CD4-positive, alpha-beta T cell treated with Interleukin-17A for 1 hour (primary cell): ENCODE results near the gene PMM2.
"Not testable (repeated sequence)": the region's sequence is repeated elsewhere in the genome, so short reads cannot be mapped to it uniquely, and the experiment has no call there.

Experiments
- DNase-seq: peaks from one replicate; pipeline ENCODE4 v3.0.0-alpha.2; 2020

PMM2 gene

DNA sequence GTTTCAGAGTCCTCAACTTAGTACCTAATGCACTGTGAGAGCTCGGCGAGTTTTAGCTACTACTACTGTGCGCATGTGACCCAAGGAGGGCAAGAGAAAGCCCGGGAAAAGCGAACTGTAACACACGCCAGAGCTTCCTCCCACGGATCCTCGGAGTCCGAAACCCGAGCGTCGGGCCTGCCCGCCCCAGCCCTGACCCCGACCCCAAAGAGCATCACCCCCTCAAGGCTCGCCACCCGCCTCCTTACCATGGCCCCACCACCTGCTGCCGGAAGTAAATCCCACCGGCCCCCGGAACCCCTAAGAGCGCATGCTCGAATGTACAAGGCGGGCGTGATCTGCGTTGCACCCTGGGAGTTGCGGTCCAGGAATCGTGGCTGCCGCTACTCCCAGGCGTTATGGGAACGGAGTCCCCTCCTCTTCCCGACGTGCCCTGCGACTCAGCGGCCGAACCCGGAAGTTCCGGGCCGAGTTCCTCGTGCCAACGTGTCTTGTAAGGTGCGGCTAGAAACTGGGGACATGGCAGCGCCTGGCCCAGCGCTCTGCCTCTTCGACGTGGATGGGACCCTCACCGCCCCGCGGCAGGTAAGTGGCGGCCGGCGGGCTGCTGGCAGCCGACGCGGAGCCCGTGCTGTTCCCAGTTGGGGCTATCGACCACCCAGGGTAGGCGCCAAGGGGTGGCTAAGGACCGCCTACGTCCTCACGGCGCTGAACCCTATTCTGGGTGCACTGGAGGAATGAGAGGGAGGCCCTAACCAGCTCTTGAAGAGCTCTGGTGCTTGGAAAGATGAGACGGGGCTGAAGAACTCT lies at the start of gene PMM2, which contains the start of gene TMEM186:
PMM2 (plus strand) TSS at position 476 of the 810 bp plus-strand sequence; CDS start at position 520, 44 bp downstream.
TMEM186 (minus strand) TSS at position 276 of the 810 bp plus-strand sequence; CDS start at position 251, 25 bp downstream.
- DNase-seq = peak; percentile 96

DNA sequence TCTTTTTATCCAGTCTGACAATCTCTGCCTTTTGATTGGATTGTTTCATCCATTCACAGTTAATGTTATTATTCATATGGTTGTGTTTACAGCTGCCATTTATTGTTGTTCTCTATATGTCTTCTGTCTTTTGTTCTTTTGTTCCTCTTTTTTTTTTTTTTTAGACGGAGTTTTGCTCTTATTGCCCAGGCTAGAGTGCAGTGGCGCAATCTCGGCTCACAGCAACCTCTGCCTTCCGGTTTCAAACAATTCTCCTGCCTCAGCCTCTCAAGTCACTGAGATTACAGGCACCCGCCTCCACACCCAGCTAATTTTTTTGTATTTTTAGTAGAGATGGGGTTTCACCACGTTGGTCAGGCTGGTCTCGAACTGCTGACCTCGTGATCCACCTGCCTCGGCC lies 48.7 kb upstream of the PMM2 start:
- not testable (repeated sequence) for DNase-seq

DNA sequence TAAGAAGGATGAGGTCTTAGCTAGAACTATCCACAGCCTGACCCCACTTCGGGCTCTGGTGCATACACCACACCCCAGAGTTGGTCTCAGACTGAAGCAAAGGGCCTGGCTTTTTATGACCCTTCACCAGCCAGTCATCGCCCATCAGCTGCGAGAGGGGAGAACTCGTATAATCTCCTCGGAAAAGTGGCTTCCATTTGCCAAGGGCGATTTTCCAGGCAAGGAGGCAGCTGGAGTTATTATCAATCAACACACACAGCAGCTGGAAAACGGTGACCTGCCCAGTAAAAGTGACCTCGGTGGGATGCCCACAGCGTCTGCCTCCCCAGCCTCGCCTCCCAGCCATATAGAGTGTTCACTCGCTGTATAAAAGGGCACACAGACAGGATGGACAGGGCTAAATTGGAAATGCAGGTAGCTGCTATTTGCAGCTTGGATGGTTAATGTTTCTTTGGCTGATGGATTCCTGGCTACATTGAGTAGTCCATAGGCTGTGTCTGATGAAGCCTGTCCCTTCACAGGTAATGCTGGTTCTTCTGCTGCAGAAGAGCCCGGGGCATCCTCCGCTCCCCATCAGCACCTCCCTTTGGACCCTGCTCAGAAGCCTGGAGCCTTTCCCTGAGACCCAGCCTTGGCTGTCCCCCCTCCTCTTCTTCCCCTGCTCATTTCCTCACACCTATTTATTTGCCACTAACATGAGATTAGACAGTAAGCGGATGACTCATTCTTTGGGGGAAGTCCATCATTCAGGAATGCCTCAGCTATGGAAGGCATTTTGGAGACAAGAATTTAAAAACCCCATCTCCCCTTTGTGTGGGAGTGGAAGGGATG lies 45.9 kb upstream of the PMM2 start:
- DNase-seq = no peak

DNA sequence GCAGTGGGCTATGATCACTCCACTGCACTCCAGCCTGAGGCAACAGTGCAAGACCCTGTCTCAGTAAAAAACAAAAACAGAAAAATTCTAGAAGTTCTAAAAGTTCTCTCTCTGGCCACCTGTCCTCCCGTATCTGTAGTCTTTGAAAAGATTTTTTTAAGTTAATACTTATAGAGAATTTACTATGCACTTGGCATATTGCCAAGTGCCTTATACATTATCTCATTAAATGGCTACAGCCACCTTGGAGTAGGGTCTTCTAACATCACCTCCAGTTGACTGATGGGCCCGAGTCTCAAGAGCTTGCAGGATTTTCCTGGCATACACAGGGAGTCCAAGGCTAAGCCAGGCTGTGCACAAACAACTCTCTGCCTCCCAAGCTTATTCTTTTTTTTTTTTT lies 44.9 kb upstream of the PMM2 start:
- DNase-seq = no peak

DNA sequence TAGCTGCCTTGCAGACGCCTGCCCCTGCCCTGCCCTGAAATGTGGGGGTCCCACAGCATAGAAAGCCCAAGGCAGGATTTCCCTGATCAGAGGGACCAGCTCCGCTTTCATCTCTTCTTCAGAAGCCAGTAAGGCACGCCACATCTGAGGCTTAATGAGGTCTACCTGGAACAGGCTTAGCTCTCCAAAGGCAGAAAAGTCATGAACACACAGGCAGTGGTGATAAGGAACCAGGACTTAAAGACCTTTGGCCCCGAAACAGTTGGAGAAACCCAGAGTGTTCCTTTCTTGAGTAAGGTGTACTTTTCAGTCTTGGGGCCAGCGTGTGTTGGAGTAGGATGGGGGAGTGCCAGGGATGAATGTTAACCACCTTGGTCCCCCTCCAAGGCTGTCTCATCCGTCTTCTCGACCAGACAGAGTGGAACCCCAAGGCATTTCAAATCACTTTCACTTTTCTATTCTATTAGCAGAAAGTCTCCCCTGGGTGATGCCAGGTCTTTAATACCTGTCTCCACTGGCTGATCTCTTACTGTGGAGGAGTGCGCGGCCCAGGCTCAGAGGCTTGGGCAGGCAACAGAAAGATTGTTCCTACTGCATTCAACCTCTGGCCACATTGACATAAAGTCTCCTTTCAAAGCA lies 44.1 kb upstream of the PMM2 start:
- DNase-seq = no peak

DNA sequence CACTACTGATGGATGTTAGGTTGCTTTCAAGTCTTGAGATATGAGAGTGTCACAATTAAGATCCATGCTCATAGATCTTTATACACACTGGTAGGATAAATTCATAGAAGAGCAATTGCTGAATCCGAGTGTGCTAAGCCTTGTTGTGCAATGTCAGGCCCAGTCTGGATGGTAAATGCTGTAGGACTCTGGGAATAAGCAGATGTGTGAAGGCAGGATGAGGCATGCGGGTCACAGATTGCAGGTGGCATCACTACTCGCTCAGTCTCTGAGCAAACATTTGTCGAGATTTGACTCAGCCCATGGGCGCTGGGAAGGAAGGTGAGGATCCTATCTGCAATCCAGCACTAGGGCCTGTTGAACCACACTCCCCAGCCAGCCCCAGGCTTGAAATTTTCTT lies 40.9 kb upstream of the PMM2 start:
- DNase-seq = no peak

DNA sequence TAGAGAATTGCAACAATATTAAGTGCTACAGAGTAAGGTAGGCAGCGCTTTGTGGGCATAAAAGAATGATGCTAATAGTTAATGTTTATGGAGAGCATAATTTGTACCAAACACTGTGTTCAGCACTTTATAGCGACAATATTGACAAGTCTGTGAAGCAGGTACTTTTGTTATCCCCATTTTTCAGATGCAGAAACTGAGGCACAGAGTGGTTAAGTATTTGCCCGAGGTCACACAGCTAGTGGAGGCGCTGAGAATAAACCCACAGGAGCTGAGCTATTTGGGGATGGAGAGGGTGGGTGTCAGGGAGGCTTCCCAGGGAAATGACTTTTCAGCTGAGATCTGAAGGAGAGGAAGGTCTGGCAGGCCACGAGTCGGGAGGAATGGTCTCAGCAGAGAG lies 39.6 kb upstream of the PMM2 start:
- no peak for DNase-seq

DNA sequence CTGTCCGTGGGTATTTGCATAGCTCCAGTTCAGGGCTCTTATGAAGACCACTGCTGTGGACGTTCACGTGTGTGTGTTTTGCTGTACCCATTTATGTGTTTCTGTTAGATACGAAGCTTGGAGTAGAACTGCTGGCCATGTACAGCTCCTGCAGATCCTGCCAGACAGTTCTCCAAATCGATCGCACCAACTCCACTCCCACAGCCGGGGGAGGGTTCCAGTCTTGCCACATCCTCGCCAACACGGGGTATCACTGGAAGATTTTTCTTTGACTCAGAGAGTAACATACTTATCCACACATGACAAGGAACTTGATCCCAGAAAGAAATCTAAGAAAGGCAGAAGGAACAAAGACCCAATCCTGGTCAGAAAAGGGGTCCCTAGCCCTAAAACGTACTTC lies 37.6 kb upstream of the PMM2 start:
- DNase-seq = no peak

DNA sequence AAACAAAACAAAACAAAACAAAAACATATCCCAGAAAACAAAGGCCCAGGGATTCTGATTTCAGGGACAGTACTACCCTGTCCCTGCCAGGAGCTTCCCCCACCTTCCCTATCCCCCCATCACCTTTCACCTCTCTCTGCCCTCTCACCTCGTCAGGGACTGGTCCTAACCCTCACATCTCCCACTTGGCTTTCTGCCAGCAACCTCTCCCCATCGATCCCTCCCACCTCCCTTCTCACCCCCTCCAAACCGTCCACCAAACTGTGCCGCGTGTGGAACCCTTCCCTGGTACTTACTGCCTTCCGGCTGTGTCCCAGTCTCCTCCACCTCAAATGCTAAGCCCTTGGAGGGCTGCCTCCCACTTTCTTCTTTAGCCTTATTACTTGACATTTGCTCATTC lies 36.6 kb upstream of the PMM2 start:
- DNase-seq = no peak

DNA sequence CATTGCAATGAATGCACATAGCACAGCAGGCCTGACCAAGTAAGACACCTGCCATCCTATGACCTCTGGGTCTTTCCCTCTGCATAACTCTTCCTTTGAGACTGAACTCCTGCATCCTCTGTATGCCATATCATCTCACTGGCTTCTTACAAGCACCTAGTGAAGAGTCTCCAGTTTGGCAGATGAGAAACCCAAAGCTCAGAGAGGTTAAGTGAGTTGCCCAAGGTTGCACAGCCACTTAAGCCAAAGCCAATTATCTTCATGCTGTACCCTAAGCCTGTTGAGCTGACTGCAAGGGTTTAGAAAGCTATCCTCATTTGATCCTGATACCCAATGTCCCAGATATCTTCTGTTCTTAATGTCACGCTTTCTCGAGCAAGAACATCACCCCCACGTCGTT lies 35.4 kb upstream of the PMM2 start:
- DNase-seq = no peak

DNA sequence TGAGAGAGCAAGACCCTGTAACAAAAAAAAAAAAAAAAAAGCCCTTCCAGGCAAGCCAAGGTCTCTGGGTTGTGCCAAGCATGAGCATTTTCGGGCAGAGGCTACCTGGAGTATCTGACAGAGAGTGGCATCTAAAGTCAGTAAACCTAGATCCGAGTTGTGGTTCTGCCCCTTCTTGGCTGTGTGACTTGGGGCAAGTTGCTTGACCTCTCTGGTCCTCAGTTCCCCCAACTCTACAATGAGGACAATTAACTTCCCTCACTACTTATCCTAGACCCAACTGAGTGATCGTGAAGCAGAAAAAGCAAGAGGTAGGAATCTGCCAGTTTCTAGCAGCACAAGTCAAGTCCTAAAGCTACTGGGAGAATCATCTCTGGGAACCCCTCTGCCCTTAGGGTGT lies 34.6 kb upstream of the PMM2 start:
- no peak for DNase-seq

DNA sequence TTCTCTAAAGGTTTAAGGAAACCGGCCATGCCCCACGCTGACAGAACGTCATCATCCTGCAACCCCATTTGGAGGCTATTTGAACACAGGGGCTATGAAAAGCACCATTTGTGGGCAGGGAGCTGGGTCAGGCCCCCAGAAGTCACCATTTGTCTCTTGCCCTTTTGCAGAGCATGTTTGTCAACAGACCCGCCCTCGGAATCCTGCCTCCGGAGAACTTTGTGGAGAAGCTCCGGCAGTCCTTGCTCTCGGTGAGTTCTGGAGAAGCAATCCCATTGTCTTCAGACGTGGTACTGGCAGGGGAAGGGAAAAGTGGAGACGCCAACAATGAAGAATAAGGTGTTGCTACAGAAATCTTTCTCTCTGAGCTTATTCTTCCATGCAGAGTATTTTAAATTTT lies 33.7 kb upstream of the PMM2 start:
- DNase-seq = no peak

DNA sequence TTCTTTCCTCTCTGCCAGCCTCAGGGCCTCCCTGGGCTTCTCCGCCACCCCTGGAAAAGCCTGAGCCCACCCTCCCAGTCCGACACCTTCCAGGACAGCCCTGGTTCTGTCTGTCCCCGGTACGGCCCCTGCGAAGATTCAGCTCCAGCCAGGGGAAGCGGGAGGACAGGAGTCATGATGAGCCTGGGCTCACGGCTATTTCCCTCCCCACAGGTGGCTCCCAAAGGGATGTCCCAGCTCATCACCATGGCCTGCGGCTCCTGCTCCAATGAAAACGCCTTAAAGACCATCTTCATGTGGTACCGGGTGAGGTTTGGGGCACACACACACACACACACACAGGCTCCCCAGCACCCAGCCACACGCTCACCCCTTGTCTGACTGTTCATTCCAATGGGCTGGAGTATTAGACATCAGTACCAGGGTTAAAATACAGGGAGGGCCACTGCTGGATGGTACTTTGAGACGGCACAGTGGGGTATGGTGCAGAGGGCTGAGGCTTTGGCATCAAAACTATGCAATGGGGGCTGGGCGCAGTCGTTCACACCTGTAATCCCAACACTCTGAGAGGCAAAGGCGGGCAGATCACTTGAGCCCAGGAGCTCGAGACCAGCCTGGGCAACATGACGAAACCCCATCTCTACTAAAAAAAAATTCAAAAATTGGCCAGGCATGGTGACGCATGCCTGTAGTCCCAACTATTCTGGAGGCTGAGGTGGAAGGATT lies 33.0 kb upstream of the PMM2 start:
- DNase-seq = no peak

DNA sequence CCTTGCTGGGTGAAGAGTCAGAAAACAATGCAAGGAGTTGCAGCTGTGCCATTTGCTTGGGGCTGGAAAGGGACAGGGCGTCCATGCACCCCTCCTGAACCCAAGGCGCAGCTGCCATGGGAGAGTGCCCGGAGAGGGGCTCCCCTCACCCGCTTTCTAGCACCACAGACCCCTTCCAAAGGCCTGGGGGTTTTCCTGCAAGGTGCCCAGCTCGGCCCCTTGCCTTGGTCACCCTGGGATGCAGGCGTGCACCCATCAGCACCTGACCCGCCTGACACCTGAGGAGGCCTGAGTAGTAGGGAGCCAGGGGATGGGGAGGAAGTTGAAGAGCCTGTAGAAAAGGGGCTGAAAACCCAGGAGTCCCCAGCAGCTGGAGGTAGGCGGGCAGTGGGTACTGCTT lies 30.5 kb upstream of the PMM2 start:
- no peak for DNase-seq

DNA sequence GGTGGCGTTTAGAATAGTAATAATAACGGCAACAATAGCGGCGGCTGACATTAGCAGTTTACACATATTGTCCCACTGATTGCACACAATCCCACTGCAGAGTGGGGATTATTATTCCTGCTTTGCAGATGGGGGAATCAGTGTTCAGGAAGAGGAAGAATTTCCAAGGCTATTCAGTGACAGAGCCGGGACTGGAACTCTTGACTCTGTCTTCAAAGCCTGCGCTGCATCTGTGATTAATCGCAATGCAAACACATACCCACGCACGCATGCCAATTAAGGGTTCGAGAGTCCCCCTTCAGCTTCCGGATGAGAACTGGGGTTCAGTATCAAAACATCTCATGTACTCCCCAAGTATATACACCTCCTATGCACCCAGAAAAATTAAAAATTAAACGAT lies 29.4 kb upstream of the PMM2 start:
- DNase-seq = no peak

DNA sequence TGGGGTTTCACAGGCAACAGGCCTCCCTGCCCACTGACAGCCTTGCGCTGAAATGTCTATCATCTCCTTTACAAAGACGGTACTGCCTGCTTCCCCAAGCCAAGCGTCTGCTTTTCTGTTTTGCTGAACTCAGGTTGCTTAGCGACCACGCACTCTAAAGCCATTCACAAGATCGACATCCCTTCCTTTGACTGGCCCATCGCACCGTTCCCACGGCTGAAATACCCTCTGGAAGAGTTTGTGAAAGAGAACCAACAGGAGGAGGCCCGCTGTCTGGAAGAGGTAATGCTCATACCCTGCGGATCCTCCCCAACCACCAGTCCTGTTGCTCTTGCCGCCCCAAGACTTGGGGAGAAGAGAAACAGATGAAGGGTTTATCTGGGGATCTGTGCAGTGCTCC lies 28.9 kb upstream of the PMM2 start:
- DNase-seq = no peak

DNA sequence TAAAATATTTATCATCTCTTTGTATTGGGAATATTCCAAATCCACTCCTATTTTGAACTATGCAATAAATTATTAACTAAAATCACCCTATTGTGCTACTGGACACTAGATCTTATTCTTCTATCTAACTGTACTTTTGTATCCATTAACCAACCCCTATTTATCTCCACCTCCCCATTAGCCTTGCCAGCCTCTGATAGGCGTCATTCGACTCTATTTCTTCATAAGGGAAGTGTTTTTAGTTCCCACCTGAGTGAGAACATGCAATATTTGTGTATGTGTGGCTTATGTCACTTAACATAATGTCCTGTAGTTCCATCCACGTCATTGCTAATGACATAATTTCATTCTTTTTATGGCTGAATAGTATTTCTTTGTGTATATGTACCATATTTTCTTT lies 24.1 kb upstream of the PMM2 start:
- DNase-seq = no peak

DNA sequence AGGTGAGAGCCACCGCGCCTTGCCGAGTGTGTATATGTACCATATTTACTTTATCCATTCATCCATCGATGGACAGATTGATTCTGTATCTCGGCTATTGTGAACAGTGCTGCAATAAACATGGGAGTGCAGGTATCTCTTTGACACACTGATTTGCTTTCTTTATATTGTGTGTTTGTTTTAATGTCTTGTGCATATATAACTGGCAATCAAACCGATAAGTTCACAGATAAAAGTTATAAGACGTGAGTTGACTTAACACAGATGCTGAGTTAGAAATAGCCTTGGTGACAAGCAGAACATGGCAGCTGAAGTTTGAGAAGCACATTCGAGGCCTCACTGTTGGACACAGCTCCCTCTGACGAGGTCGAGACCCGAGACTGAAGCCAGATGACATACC lies 23.4 kb upstream of the PMM2 start:
- no peak for DNase-seq

DNA sequence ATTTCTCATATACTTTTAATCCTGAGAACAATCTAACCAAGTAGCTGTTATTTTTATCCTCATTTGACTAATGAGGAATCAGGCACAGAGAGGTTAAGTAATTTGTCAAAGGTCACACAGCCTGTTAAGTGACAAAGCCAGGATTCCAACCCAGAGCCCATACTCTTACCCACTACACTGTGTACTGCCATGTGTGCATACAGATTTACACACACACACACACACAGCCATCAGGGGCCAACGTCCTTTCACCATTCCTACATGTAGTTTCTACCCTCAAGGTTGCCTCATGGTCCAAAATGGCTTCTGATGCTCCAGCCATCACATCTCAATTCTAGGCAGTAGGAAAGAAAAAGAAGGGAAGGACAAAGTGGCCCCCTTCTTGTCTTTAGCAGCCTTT lies 22.3 kb upstream of the PMM2 start:
- no peak for DNase-seq

DNA sequence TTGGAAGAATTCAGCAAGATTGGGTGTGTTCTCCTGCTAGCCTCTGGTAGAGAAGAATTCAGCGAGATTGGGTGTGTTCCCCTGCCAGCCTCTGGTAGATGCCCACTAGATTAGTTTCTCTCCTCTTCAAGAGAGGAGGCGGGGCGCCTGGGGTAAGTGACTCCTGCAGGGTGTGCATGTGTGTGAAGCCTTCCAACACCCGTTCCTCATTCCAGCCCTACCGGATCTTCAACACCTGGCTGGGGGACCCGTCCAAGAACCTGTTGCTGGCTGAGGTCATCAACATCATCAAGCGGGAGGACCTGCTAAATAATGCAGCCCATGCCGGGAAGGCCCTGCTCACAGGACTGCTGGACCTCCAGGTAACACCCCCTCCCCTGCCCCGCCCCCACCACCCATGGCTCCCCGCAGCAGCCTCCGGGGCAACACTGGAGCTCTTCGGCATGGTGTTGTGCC lies 21.5 kb upstream of the PMM2 start:
- no peak for DNase-seq

DNA sequence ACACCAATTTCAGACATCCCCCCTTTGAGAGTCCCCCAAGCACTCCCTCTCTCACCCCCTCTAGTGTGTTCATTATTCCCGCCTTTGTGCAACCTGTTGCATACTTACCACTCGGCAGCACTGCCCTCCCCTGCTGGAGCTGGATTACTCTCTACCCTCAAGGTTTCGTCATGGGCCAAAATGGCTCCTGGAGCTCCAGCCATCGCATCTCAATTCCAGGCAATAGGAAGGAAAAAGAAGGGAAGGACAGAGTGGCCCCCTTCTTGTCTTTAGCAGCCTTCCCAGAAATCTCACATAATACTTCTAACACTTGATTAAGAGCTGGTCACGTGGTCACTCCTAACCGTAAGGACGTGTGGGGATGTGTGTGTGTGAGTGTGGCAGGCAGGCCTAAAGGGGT lies 20.4 kb upstream of the PMM2 start:
- DNase-seq = no peak

DNA sequence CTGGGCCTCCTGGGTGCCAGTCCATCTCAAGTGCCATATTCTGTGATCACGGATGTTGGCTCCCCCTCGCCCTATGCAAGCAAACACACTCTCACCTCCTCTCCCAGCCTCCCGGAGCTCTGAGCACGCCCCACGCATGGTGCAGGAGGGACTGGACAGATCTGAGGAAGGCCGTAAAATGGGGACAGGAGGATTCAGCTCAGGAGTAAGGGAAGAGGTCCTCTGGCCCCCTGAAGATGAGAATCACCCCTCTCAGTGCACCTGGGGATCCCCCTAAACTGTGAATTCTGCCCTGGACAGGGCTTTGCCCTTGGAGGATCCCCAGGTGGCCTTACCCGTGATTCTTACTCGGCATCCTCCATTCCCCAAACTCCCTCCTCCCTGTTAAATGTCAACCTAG lies 15.8 kb upstream of the PMM2 start:
- no peak for DNase-seq

DNA sequence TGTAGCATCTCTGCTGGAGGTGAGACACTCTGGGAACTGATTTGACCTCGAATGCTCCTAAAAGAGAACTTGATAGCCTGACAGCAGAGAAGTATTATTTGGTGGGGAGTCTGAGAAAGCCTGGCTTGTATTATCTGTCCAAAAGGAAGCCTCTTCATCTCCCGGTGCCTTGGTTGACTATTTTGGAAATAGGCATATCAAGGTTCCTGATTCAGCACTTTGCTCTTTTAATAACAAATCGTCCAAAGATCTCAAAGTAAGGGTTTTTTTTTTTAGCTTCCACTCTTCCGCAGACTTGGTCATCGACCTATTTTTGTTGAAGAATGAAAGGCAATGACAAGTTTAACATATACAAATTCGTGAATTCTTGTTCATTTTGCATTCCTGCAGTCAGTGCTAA lies 15.0 kb upstream of the PMM2 start:
- no peak for DNase-seq
